Esophagus muscularis mucosa (tissue), 4 donors: ENCODE measurements around the gene ABI3BP.

Experiments
- CTCF ChIP-seq, 3 experiments: fragments of 200-600 bp in 2 of 3; fragments of 450-650 bp in 1 of 3; sonication (generic) in 2 of 3; IDR thresholded peaks; one replicate each; pipeline ENCODE4 v1.5.1; 2017 to 2019; ENCODE audit warnings: antibody characterized with exemption in 3 of 3, mild to moderate bottlenecking in 2 of 3, moderate library complexity in 1 of 3
- EP300 ChIP-seq: sonication (generic); formaldehyde crosslinking; IDR thresholded peaks from one replicate; pipeline ENCODE4 v1.6.1; 2017; ENCODE audit warnings: antibody characterized with exemption
- POLR2AphosphoS5 ChIP-seq, 2 donors: sonication (generic); formaldehyde crosslinking; IDR thresholded peaks; one replicate each; pipeline ENCODE4 v1.6.1; 2017; ENCODE audit warnings: antibody characterized with exemption in 2 of 2

DNA sequence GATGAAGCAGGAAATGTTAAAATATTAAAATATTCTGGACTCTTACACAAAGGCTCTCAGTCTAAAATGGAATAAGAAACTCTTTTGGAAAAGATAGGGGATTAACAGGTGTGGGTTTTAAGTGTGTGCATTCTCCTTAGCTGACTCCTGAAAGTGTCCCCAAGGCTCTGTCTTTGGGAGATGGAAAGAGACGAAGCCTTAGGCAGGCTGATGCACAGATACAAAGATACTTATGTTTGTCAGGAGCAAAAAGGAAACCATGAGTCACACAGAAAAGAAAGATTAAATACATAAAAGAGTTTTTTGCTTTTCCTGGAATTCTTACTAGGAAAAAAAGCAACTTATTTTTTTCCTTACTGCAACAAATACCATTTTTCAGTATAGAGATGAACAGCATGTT lies 23.8 kb upstream of the ABI3BP start:
- TF ChIP-seq CTCF (IDR thresholded peaks at IDR 0.05) (no peak), EP300 (no peak), POLR2AphosphoS5 (IDR thresholded peaks at IDR 0.05) (no peak)
